Esophagus (tissue), 2 donors: ENCODE data around the gene VN1R5. TPM values are rescaled to one million over a fixed set of nuclear protein-coding genes. Genes with fewer than 3 reads are reported as not detected.
A peak's percentile ranks its signal among the peaks of the same experiment; 100 is the strongest.
"Not testable (repeated sequence)": the region's sequence is repeated elsewhere in the genome, so short reads cannot be mapped to it uniquely, and the experiment has no call there.

ENCODE experiments used
- H3K27ac ChIP-seq, 2 donors: one replicate each; pipeline ENCODE4 v1.5.1; 2013; ENCODE audit warnings: low read depth in 2 of 2, mild to moderate bottlenecking in 2 of 2, inconsistent platforms in 1 of 2, low read length in 1 of 2, moderate library complexity in 1 of 2
- H3K27me3 ChIP-seq, 2 donors: one replicate each; pipeline ENCODE4 v1.6.1; 2013; ENCODE audit warnings: low read length in 2 of 2, control low read depth in 1 of 2, mild to moderate bottlenecking in 1 of 2; ENCODE audit not compliant: insufficient read depth in 2 of 2, control insufficient read depth in 1 of 2
- H3K36me3 ChIP-seq, 2 donors: one replicate each; pipeline ENCODE4 v1.6.1; 2013; ENCODE audit warnings: low read length in 1 of 2; ENCODE audit not compliant: control insufficient read depth in 2 of 2, insufficient read depth in 2 of 2
- H3K4me1 ChIP-seq, 2 donors: one replicate each; pipeline ENCODE4 v1.6.1; 2013; ENCODE audit warnings: low read length in 1 of 2; ENCODE audit not compliant: control insufficient read depth in 2 of 2, insufficient read depth in 2 of 2
- H3K4me3 ChIP-seq, 2 donors: one replicate each; pipeline ENCODE4 v1.5.1; 2013; ENCODE audit warnings: low read length in 2 of 2, mild to moderate bottlenecking in 2 of 2, low read depth in 1 of 2, moderate library complexity in 1 of 2
- H3K9me3 ChIP-seq, 2 donors: one replicate each; pipeline ENCODE4 v1.6.1; 2013; ENCODE audit warnings: mild to moderate bottlenecking in 2 of 2, low read depth in 1 of 2, low read length in 1 of 2, moderate library complexity in 1 of 2; ENCODE audit not compliant: control insufficient read depth in 2 of 2, insufficient read depth in 1 of 2
- WGBS, 2 donors: extraction: QIAGEN DNeasy Blood & Tissue Kit; methylation state at CpG; one replicate each; pipeline ENCODE4 v1.1.7; 2013; 5-methylcytosine and 5-hydroxymethylcytosine counted together
- polyA plus RNA-seq, 2 donors: library from polyadenylated mRNA; stranded (reverse); fragments of 200-250 nt; gene quantifications; one replicate each; pipeline ENCODE4 v1.2.3, GENCODE V29; 2013
- donor health status: healthy with polysubstance abuse.
- donor health status: Bipolar disorder and iron deficiency.

The VN1R5 gene
- polyA plus RNA-seq: not detected

- not testable (repeated sequence) for H3K27me3 ChIP-seq, H3K4me1 ChIP-seq, H3K4me3 ChIP-seq, H3K36me3 ChIP-seq, H3K27ac ChIP-seq, H3K9me3 ChIP-seq
- WGBS, 2 donors: 70 to 76% methylated on average over 1 of the region's 1 CpG
Measured at GRCh38 chr1:247255772-247256171, at the start of gene VN1R5. Gene VN1R5 (plus strand): TSS chr1:247256072.

- Histone ChIP-seq H3K36me3 (no peaks in the 10 kb centered on the region), H3K27ac (no peak overlapping the region), H3K27me3 (no peaks in the 10 kb centered on the region), H3K9me3 (peaks cover 0 to 2% of the 10 kb centered on the region in 2 donors), H3K4me1 (peaks cover 5% of the 10 kb centered on the region in 2 donors), H3K4me3 (peak overlapping the region in 1 of 2 donors; percentile 96)
- 32 to 39% methylated on average over 2 of the region's 2 CpGs for WGBS, 2 donors
Measured at GRCh38 chr1:247209396-247209795, 46.5 kb upstream of the VN1R5 start.

GRCh38 chr1:247210062-247210375 is 45.9 kb upstream of the VN1R5 start:
- peaks cover 0 to 2% of the 10 kb centered on the region in 2 donors for H3K9me3 ChIP-seq
- peak overlapping the region; percentile 90 to 94 for H3K27ac ChIP-seq
- H3K4me3 ChIP-seq: peak overlapping the region; percentile 96
- H3K36me3 ChIP-seq: no peaks in the 10 kb centered on the region
- no peaks in the 10 kb centered on the region for H3K27me3 ChIP-seq
- WGBS, 2 donors: 3 to 5% methylated on average over 5 of the region's 5 CpGs
- H3K4me1 ChIP-seq: peaks cover 5% of the 10 kb centered on the region in 2 donors

GRCh38 chr1:247210376-247211117 is 45.3 kb upstream of the VN1R5 start:
- Histone ChIP-seq H3K4me1 (peaks cover 5% of the 10 kb centered on the region in 2 donors), H3K36me3 (no peaks in the 10 kb centered on the region), H3K9me3 (peaks cover 0 to 2% of the 10 kb centered on the region in 2 donors), H3K4me3 (peak overlapping the region; percentile 96), H3K27me3 (no peaks in the 10 kb centered on the region), H3K27ac (peak overlapping the region; percentile 90 to 94)
- 0% methylated on average over 49 of the region's 49 CpGs for WGBS, 2 donors

GRCh38 chr1:247211339-247211738 is 44.5 kb upstream of the VN1R5 start:
- H3K36me3 ChIP-seq: no peaks in the 10 kb centered on the region
- H3K27ac ChIP-seq: peak overlapping the region in 1 of 2 donors; percentile 17
- no peaks in the 10 kb centered on the region for H3K27me3 ChIP-seq
- H3K4me3 ChIP-seq: no peak overlapping the region
- H3K9me3 ChIP-seq: no peaks in the 10 kb centered on the region
- peaks cover 5% of the 10 kb centered on the region in 2 donors for H3K4me1 ChIP-seq
- 64 to 66% methylated on average over 7 of the region's 7 CpGs for whole genome bisulfite sequencing, 2 donors

GRCh38 chr1:247212012-247212411 is 43.9 kb upstream of the VN1R5 start:
- no peaks in the 10 kb centered on the region for H3K36me3 ChIP-seq
- H3K4me3 ChIP-seq: no peak overlapping the region
- H3K27ac ChIP-seq: no peak overlapping the region
- H3K27me3 ChIP-seq: no peaks in the 10 kb centered on the region
- no peaks in the 10 kb centered on the region for H3K9me3 ChIP-seq
- H3K4me1 ChIP-seq: peaks cover 5% of the 10 kb centered on the region in 2 donors
- WGBS, 2 donors: 57 to 63% methylated on average over 5 of the region's 5 CpGs

- H3K4me1 ChIP-seq: peaks cover 5% of the 10 kb centered on the region in 2 donors
- no peaks in the 10 kb centered on the region for H3K36me3 ChIP-seq
- H3K27ac ChIP-seq: no peak overlapping the region
Measured at GRCh38 chr1:247212627-247213617, 43.0 kb upstream of the VN1R5 start.

GRCh38 chr1:247216261-247216660 is 39.6 kb upstream of the VN1R5 start:
- Histone ChIP-seq H3K4me1 (no peaks in the 10 kb centered on the region), H3K9me3 (no peaks in the 10 kb centered on the region), H3K4me3 (no peak overlapping the region), H3K27ac (no peak overlapping the region), H3K36me3 (no peaks in the 10 kb centered on the region), H3K27me3 (no peaks in the 10 kb centered on the region)
- 44 to 47% methylated on average over 3 of the region's 3 CpGs for WGBS, 2 donors

More at GRCh38 chr1:247212627-247213617, 43.0 kb upstream of the VN1R5 start:
- WGBS, 2 donors: 22 to 27% methylated on average over 1 of the region's 1 CpG
- H3K9me3 ChIP-seq: no peaks in the 10 kb centered on the region
- no peaks in the 10 kb centered on the region for H3K27me3 ChIP-seq
- H3K4me3 ChIP-seq: no peak overlapping the region

- H3K4me1 ChIP-seq: no peaks in the 10 kb centered on the region
- H3K27me3 ChIP-seq: no peaks in the 10 kb centered on the region
- H3K9me3 ChIP-seq: no peaks in the 10 kb centered on the region
- no peaks in the 10 kb centered on the region for H3K36me3 ChIP-seq
- no peak overlapping the region for H3K27ac ChIP-seq
- WGBS, 2 donors: 74 to 86% methylated on average over 6 of the region's 6 CpGs
- no peak overlapping the region for H3K4me3 ChIP-seq
Measured at GRCh38 chr1:247218121-247218651, 37.7 kb upstream of the VN1R5 start.
